ENCODE data around the gene PTCD1. TPM values are rescaled to one million over a fixed set of nuclear protein-coding genes. Genes with fewer than 3 reads are reported as not detected.
A peak's percentile ranks its signal among the peaks of the same experiment; 100 is the strongest.
"Not testable (repeated sequence)": the region's sequence is repeated elsewhere in the genome, so short reads cannot be mapped to it uniquely, and the experiment has no call there.

The PTCD1 gene
- total RNA-seq, 1 experiment from 2014 or later: 11.1 TPM

GRCh38 chr7:99387239-99387635 lies 51.4 kb downstream of the PTCD1 start:
- CTCF ChIA-PET: interaction anchor here (0.9 to 2.0 kb wide), 3 partner anchors 12 to 21 kb away, joined by 4 to 10 read pairs (median 4); partner anchors contain the start of gene ARPC1B
- peaks cover 17% of the 10 kb centered on the region for H3K36me3 Mint-ChIP-seq
- ATAC-seq; POLR2A ChIA-PET; H3K4me1 Mint-ChIP-seq; H3K4me3 Mint-ChIP-seq; H3K27ac Mint-ChIP-seq; H3K27me3 Mint-ChIP-seq (ENCODE audit: low read depth); H3K9me3 Mint-ChIP-seq; DNase-seq (ENCODE audit: low spot score): not testable (repeated sequence)

DNA sequence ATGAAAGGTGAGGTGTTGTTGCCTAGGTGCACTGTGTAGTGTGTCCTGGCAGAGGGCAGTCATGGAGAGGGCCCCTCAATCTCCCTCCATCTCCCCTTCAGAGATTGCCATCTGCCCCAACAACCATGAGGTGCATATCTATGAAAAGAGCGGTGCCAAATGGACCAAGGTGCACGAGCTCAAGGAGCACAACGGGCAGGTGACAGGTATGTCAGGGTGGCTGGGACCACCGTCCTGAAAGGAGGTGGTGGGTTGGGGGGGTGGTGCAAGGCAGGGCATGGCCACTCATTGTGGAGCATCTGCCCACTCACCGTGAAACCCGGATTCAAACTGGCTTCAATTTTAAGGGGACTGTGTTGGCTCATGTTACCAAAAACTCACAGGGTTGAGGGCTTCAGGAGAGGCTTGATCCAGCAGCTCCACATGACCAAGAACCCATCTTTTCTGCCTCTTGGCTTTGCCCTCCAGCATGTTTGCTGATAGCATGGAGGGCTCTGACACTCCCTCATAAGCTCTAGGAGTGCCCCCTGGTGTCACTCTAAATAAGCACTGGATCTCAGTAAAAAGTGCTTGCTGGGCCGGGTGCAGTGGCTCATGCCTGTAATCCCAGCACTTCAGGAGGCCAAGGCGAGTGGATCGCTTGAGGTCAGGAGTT lies 51.9 kb downstream of the PTCD1 start:
- ATAC-seq (peak; percentile 73), DNase-seq (ENCODE audit: low spot score) (no peak)
- CTCF ChIA-PET: interaction anchor here (0.9 to 2.0 kb wide), 3 partner anchors 12 to 21 kb away, joined by 4 to 10 read pairs (median 4); partner anchors contain the start of gene ARPC1B
- peak; percentile 85 for TF ChIP-seq GTF2I (CRISPR knock-in tag; conservative IDR thresholded peaks at IDR 0.05)
- TF ChIP-seq FOXK1 (CRISPR knock-in tag; IDR thresholded peaks at IDR 0.05): no peak
- H3K4me1 Mint-ChIP-seq: no peaks in the 10 kb centered on the region
- no peaks in the 10 kb centered on the region for H3K27me3 Mint-ChIP-seq (ENCODE audit: low read depth)
- H3K27ac Mint-ChIP-seq: no peak overlapping the region
- H3K4me3 Mint-ChIP-seq: no peak overlapping the region
- POLR2A ChIA-PET: no interaction called here
- peaks cover 17% of the 10 kb centered on the region for H3K36me3 Mint-ChIP-seq
- H3K9me3 Mint-ChIP-seq: no peaks in the 10 kb centered on the region

- DNase-seq (ENCODE audit: low spot score) (no peak), ATAC-seq (no peak)
- no peak for TF ChIP-seq ELF4 (CRISPR knock-in tag; IDR thresholded peaks at IDR 0.05; ENCODE audit: low read depth)
- TF ChIP-seq ZNF263 (CRISPR knock-in tag; IDR thresholded peaks at IDR 0.05; ENCODE audit: low read depth): no peak
- TF ChIP-seq, protein P1, sequence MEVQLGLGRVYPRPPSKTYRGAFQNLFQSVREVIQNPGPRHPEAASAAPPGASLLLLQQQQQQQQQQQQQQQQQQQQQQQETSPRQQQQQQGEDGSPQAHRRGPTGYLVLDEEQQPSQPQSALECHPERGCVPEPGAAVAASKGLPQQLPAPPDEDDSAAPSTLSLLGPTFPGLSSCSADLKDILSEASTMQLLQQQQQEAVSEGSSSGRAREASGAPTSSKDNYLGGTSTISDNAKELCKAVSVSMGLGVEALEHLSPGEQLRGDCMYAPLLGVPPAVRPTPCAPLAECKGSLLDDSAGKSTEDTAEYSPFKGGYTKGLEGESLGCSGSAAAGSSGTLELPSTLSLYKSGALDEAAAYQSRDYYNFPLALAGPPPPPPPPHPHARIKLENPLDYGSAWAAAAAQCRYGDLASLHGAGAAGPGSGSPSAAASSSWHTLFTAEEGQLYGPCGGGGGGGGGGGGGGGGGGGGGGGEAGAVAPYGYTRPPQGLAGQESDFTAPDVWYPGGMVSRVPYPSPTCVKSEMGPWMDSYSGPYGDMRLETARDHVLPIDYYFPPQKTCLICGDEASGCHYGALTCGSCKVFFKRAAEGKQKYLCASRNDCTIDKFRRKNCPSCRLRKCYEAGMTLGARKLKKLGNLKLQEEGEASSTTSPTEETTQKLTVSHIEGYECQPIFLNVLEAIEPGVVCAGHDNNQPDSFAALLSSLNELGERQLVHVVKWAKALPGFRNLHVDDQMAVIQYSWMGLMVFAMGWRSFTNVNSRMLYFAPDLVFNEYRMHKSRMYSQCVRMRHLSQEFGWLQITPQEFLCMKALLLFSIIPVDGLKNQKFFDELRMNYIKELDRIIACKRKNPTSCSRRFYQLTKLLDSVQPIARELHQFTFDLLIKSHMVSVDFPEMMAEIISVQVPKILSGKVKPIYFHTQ (CRISPR knock-in tag; IDR thresholded peaks at IDR 0.05): no peak
- no peak for TF ChIP-seq ZNF232 (CRISPR knock-in tag; IDR thresholded peaks at IDR 0.05)
- no peak for TF ChIP-seq CREM (CRISPR knock-in tag; IDR thresholded peaks at IDR 0.05)
- H3K4me3 Mint-ChIP-seq: no peak overlapping the region
- POLR2A ChIA-PET: no interaction called here
- H3K36me3 Mint-ChIP-seq: peaks cover 18% of the 10 kb centered on the region
- H3K27me3 Mint-ChIP-seq (ENCODE audit: low read depth): no peaks in the 10 kb centered on the region
- no peaks in the 10 kb centered on the region for H3K4me1 Mint-ChIP-seq
- no peak overlapping the region for H3K27ac Mint-ChIP-seq
- CTCF ChIA-PET: interaction anchor here (2.0 kb wide), 1 partner anchor 12 kb away, joined by 10 read pairs; the partner anchor contains the start of gene ARPC1B
- no peaks in the 10 kb centered on the region for H3K9me3 Mint-ChIP-seq
Observed at GRCh38 chr7:99385564-99385963, 53.0 kb downstream of the PTCD1 start.

DNA sequence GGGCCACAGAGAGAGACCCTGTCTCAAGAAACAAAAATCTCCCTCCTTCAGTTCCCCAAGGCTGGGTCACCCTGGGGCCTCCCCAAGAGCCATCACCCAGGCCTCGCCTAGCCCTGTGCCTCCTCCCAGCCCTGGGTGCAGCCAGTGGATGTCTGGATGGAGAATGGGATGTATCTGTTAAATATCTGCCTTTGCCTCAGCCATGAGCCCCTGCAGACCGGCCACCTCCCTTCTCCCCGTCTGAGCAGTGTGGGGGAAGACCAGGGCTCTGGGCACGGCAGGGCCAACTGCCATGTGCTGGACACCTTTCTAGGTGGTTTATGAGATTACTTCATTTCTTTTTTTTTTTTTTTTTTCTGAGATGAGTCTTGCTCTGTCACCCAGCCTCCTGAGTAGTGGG lies 54.1 kb downstream of the PTCD1 start:
- DNase-seq (ENCODE audit: low spot score) (no peak), ATAC-seq (no peak)
- Mint-ChIP-seq H3K27ac (no peak overlapping the region), H3K27me3 (ENCODE audit: low read depth) (no peaks in the 10 kb centered on the region), H3K4me3 (no peak overlapping the region), H3K4me1 (peaks cover 6% of the 10 kb centered on the region), H3K36me3 (peaks cover 18% of the 10 kb centered on the region), H3K9me3 (no peaks in the 10 kb centered on the region)
- TF ChIP-seq, protein P2, sequence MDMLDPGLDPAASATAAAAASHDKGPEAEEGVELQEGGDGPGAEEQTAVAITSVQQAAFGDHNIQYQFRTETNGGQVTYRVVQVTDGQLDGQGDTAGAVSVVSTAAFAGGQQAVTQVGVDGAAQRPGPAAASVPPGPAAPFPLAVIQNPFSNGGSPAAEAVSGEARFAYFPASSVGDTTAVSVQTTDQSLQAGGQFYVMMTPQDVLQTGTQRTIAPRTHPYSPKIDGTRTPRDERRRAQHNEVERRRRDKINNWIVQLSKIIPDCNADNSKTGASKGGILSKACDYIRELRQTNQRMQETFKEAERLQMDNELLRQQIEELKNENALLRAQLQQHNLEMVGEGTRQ (CRISPR knock-in tag; IDR thresholded peaks at IDR 0.05): no peak
- TF ChIP-seq JAZF1 (CRISPR knock-in tag; IDR thresholded peaks at IDR 0.05) (no peak), EMX1 (CRISPR knock-in tag; IDR thresholded peaks at IDR 0.05) (no peak), ERG (CRISPR knock-in tag; IDR thresholded peaks at IDR 0.05) (no peak), KAT7 (CRISPR knock-in tag; IDR thresholded peaks at IDR 0.05; ENCODE audit: borderline replicate concordance) (no peak), FOXK1 (CRISPR knock-in tag; IDR thresholded peaks at IDR 0.05) (no peak), ZNF263 (CRISPR knock-in tag; IDR thresholded peaks at IDR 0.05; ENCODE audit: low read depth) (no peak), TP53 (CRISPR knock-in tag; IDR thresholded peaks at IDR 0.05) (no peak), SOX15 (CRISPR knock-in tag; IDR thresholded peaks at IDR 0.05) (no peak), NFATC4 (CRISPR knock-in tag; IDR thresholded peaks at IDR 0.05) (no peak), RORB (CRISPR knock-in tag; IDR thresholded peaks at IDR 0.05) (no peak), ZNF512 (CRISPR knock-in tag; IDR thresholded peaks at IDR 0.05; ENCODE audit: borderline replicate concordance) (no peak)
- TF ChIP-seq, protein P1 (CRISPR knock-in tag; IDR thresholded peaks at IDR 0.05): no peak
- TF ChIP-seq, protein P3, sequence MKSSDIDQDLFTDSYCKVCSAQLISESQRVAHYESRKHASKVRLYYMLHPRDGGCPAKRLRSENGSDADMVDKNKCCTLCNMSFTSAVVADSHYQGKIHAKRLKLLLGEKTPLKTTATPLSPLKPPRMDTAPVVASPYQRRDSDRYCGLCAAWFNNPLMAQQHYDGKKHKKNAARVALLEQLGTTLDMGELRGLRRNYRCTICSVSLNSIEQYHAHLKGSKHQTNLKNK (CRISPR knock-in tag; IDR thresholded peaks at IDR 0.05): no peak
- POLR2A ChIA-PET: no interaction called here
- CTCF ChIA-PET: no interaction called here

Measured in WTC11 (cell line).